HCT116 (cell line): ENCODE data around the gene MAP4K2. TPM values are rescaled to one million over a fixed set of nuclear protein-coding genes. Genes with fewer than 3 reads are reported as not detected.

Experiments
- ATAC-seq: fragments of 200-7000 bp; cut with Tn5 transposase; 2 replicates; pipeline ENCODE4 v1.9.1; 2020; ENCODE audit warnings: mild to moderate bottlenecking, moderate library complexity
- BruUV-seq: library from RNA; stranded (reverse); fragments of 400-500 nt; replicated peaks from 2 replicates; lab custom pipeline; 2021; lab: Mats Ljungman, UMichigan
- CTCF ChIA-PET: fragments of 300-600 bp; sonication (Branson Sonifier 250); formaldehyde crosslinking; loops from one replicate; lab custom pipeline; 2021; ENCODE audit warnings: antibody characterized with exemption; lab: Charles Lee
- POLR2A ChIA-PET: fragments of 300-600, 350-600 bp; sonication (Branson Sonifier 250); formaldehyde crosslinking; loops from one replicate; lab custom pipeline; 2021; ENCODE audit warnings: antibody characterized with exemption; lab: Charles Lee
- RAD21 ChIA-PET, 2 experiments: fragments of 300-600 bp; sonication (Branson Sonifier 250); formaldehyde crosslinking; loops; one replicate each; lab custom pipeline; 2023; ENCODE audit warnings: low total read pairs in 2 of 2; ENCODE audit not compliant: uncharacterized antibody in 2 of 2, unreplicated experiment in 2 of 2, low non-redundant PET in 1 of 2; lab: Charles Lee
- DNase-seq: peaks from one replicate; pipeline ENCODE4 v3.0.0-alpha.2; 2010; ENCODE audit warnings: low read depth, low spot score
- H2AFZ ChIP-seq: fragments of 200-600 bp; shearing (Covaris generic), sonication (generic); 2 replicates; pipeline ENCODE4 v1.6.1; 2017; ENCODE audit warnings: low read depth, mixed run types, mixed read lengths, antibody characterized with exemption, low read length; ENCODE audit not compliant: poor library complexity, severe bottlenecking
- H3K27ac ChIP-seq: 2 replicates; pipeline ENCODE4 v1.5.1; 2012; ENCODE audit warnings: low read depth, low read length
- H3K27me3 ChIP-seq: fragments of 200-600 bp; sonication (generic); 2 replicates; pipeline ENCODE4 v1.6.1; 2016; ENCODE audit warnings: mixed run types, low read length, mixed read lengths; ENCODE audit not compliant: insufficient read depth
- H3K36me3 ChIP-seq, 2 experiments: fragments of 200-500 bp in 1 of 2; fragments of 200-600 bp in 1 of 2; sonication (Bioruptor generic) in 1 of 2; sonication (generic) in 1 of 2; 2 replicates each; pipeline versions ENCODE4 v1.5.1 to v1.6.1; 2014 to 2016; ENCODE audit warnings: low read length in 2 of 2, inconsistent platforms in 1 of 2, mixed read lengths in 1 of 2, mixed run types in 1 of 2; ENCODE audit not compliant: insufficient read depth in 2 of 2, control insufficient read depth in 1 of 2
- H3K4me1 ChIP-seq, 2 experiments: fragments of 200-600 bp in 1 of 2; sonication (generic) in 1 of 2; 2 replicates each; pipeline versions ENCODE4 v1.5.1 to v1.6.1; 2012 to 2017; ENCODE audit warnings: low read length in 2 of 2, inconsistent platforms in 1 of 2, mild to moderate bottlenecking in 1 of 2, mixed read lengths in 1 of 2, mixed run types in 1 of 2, moderate library complexity in 1 of 2; ENCODE audit not compliant: insufficient read depth in 2 of 2, control insufficient read depth in 1 of 2
- H3K4me2 ChIP-seq: fragments of 200-600 bp; sonication (generic); 2 replicates; pipeline ENCODE4 v1.6.1; 2017; ENCODE audit warnings: mixed run types, low read length, mixed read lengths
- H3K4me3 ChIP-seq, 2 experiments: fragments of 200-600 bp in 1 of 2; sonication (generic) in 1 of 2; replicated peaks in 1 of 2; 2 replicates each; pipeline ENCODE4 v1.5.1; 2011 to 2016; ENCODE audit warnings: low read length in 2 of 2, control low read depth in 1 of 2, low read depth in 1 of 2, mild to moderate bottlenecking in 1 of 2, mixed read lengths in 1 of 2, mixed run types in 1 of 2
- H3K79me2 ChIP-seq: fragments of 200-600 bp; sonication (generic); 2 replicates; pipeline ENCODE4 v1.6.1; 2017; ENCODE audit warnings: mild to moderate bottlenecking, mixed run types, low read length, moderate library complexity, mixed read lengths; ENCODE audit not compliant: insufficient read depth
- H3K9ac ChIP-seq: fragments of 200-600 bp; sonication (generic); 2 replicates; pipeline ENCODE4 v1.6.1; 2016; ENCODE audit warnings: low read length, mixed read lengths
- H3K9me2 ChIP-seq: fragments of 200-600 bp; sonication (generic), shearing (Covaris generic); 2 replicates; pipeline ENCODE4 v1.6.1; 2017; ENCODE audit warnings: mixed run types, mild to moderate bottlenecking, moderate library complexity; ENCODE audit not compliant: insufficient read depth
- H3K9me3 ChIP-seq, 2 experiments: fragments of 200-500 bp in 1 of 2; fragments of 200-600 bp in 1 of 2; sonication (Bioruptor generic) in 1 of 2; sonication (generic) in 1 of 2; 2 replicates each; pipeline ENCODE4 v1.6.1; 2014 to 2017; ENCODE audit warnings: low read length in 2 of 2, mixed read lengths in 2 of 2, inconsistent platforms in 1 of 2, low read depth in 1 of 2, mild to moderate bottlenecking in 1 of 2, mixed run types in 1 of 2, moderate library complexity in 1 of 2; ENCODE audit not compliant: control insufficient read depth in 1 of 2, insufficient read depth in 1 of 2
- H4K20me1 ChIP-seq: fragments of 200-600 bp; sonication (generic), shearing (Covaris generic); 2 replicates; pipeline ENCODE4 v1.6.1; 2017; ENCODE audit warnings: mixed run types, mild to moderate bottlenecking, moderate library complexity; ENCODE audit not compliant: insufficient read depth
- CBX3 ChIP-seq: IDR thresholded peaks from 2 replicates; pipeline ENCODE4 v1.6.1; 2012; ENCODE audit warnings: low read depth
- CTCF ChIP-seq, 3 experiments: fragments of 200-600 bp in 1 of 3; sonication (generic) in 1 of 3; IDR thresholded peaks in 2 of 3; conservative IDR thresholded peaks in 1 of 3; 2 replicates each; pipeline ENCODE4 v1.5.1; 2012 to 2017; ENCODE audit warnings: low read depth in 2 of 3, low read length in 2 of 3, antibody characterized with exemption in 1 of 3, borderline replicate concordance in 1 of 3, control low read depth in 1 of 3, mild to moderate bottlenecking in 1 of 3, mixed read lengths in 1 of 3, mixed run types in 1 of 3, moderate library complexity in 1 of 3; ENCODE audit not compliant: insufficient read depth in 1 of 3
- POLR2A ChIP-seq: IDR thresholded peaks from 2 replicates; pipeline ENCODE4 v1.7.0; 2011; ENCODE audit warnings: borderline replicate concordance; ENCODE audit not compliant: insufficient read depth, insufficient read length; ENCODE audit errors: extremely low read depth
- RAD21 ChIP-seq: IDR thresholded peaks from 2 replicates; pipeline ENCODE4 v1.6.1; 2012; ENCODE audit warnings: low read depth, mild to moderate bottlenecking
- SRF ChIP-seq: IDR thresholded peaks from 2 replicates; pipeline ENCODE4 v1.6.1; 2012; ENCODE audit warnings: low read depth
- intact Hi-C: fragments of 100-400 bp; cut with micrococcal nuclease; formaldehyde crosslinking; loops from 2 replicates; pipeline ENCODE4 v1.10.0; 2022
- total RNA-seq: library from RNA; stranded (reverse); gene quantifications from one replicate; pipeline ENCODE4 v1.2.1, GENCODE V29; 2021; ENCODE audit not compliant: unreplicated experiment

MAP4K2 gene
- total RNA-seq, 1 experiment from 2014 or later, result 44.2 TPM

DNA sequence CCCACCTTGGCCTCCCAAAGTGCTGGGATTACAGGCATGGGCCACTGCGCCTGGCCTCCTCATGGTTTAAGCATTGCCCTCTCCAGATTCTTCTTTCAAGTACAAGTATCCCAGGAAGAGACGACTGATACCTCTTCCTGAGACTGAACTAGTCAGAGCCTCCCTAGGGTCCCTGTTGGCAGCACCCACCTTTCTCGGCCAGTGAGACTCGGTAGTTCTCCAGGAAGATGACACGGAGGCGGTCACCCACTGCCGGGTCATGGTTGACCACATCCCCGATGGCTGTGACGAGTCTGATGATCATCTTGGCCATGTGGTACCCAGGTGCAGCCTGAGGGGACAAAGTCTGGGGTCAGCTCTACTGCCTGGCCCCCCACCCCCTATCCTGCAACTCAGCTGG is 51.9 kb downstream of the MAP4K2 start (continued):
- no peak for TF ChIP-seq CBX3
- no peak for TF ChIP-seq SRF
- TF ChIP-seq POLR2A, result no peak

DNA sequence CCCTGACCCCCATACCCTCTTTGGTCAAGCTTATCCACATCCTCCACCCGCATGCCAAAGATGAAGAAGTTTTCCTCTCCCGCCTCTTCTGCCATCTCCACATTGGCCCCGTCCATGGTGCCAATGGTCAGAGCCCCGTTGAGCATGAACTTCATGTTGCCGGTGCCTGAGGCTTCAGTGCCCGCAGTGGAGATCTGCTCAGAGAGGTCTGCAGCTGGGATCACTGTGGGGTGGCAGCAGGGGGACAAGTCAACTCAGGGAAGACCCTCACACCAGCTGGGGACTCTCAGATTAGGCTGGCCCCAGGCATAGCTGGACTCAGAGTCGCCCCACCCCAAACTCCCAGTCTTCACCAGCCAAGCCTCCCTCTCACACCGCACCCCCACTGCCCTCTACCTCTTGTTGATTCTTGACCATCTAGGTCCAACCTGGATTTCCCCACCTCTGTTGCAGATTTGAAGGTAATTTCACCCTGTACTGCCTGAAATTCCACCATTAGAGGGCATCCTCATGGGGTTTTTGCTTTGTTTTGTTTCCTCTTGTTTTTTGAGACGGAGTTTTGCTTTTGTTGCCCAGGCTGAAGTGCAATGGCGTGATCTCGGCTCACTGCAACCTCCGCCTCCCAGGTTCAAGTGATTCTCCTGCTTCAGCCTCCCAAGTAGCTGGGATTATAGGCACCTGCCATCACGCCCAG is 52.5 kb downstream of the MAP4K2 start:
- Histone ChIP-seq H3K4me2 (no peak overlapping the region), H2AFZ (no peak overlapping the region), H3K36me3 (no peaks in the 10 kb centered on the region), H3K79me2 (no peaks in the 10 kb centered on the region), H4K20me1 (no peaks in the 10 kb centered on the region), H3K9me2 (no peaks in the 10 kb centered on the region), H3K9ac (no peak overlapping the region), H3K27me3 (no peaks in the 10 kb centered on the region), H3K4me1 (no peaks in the 10 kb centered on the region), H3K27ac (no peak overlapping the region), H3K9me3 (no peaks in the 10 kb centered on the region), H3K4me3 (no peak overlapping the region)
- no peak for DNase-seq
- POLR2A ChIA-PET, result no interaction called here
- intact Hi-C loops, result no loop called here
- no peak; the same call in 1 of the 2 replicates for TF ChIP-seq RAD21
- 0 out of 6 replicates have a peak, but pooled peaks of 2 of the 3 experiments have one; percentile 5 to 10 for TF ChIP-seq CTCF (IDR thresholded peaks at IDR 0.05 in 2 of 3, conservative IDR thresholded peaks at IDR 0.05 in 1 of 3; ENCODE audit: borderline replicate concordance in 1 of 3, insufficient read depth in 1 of 3, low read depth in 2 of 3, low read length in 2 of 3)
- 0 out of 2 replicates have a peak, but pooled peaks have one; percentile 18 for ATAC-seq
- no TSS peak for BruUV-seq
- CTCF ChIA-PET, result no interaction called here
- RAD21 ChIA-PET, result no interaction called here
